GM10266 (cell line): ENCODE measurements around the gene DPP6.
"Not testable (repeated sequence)": the region's sequence is repeated elsewhere in the genome, so short reads cannot be mapped to it uniquely, and the experiment has no call there.

Experiments used
- DNase-seq: peaks from one replicate; pipeline ENCODE4 v3.0.0; 2012; ENCODE audit errors: extremely low spot score
- TF ChIP-seq, protein P1 (sequence below): IDR thresholded peaks from 2 replicates; pipeline ENCODE4 v1.5.1; 2012; ENCODE audit warnings: mild to moderate bottlenecking, low read depth; ENCODE audit not compliant: control insufficient read depth, insufficient read depth; ENCODE audit errors: missing control alignments

Gene DPP6

DNA sequence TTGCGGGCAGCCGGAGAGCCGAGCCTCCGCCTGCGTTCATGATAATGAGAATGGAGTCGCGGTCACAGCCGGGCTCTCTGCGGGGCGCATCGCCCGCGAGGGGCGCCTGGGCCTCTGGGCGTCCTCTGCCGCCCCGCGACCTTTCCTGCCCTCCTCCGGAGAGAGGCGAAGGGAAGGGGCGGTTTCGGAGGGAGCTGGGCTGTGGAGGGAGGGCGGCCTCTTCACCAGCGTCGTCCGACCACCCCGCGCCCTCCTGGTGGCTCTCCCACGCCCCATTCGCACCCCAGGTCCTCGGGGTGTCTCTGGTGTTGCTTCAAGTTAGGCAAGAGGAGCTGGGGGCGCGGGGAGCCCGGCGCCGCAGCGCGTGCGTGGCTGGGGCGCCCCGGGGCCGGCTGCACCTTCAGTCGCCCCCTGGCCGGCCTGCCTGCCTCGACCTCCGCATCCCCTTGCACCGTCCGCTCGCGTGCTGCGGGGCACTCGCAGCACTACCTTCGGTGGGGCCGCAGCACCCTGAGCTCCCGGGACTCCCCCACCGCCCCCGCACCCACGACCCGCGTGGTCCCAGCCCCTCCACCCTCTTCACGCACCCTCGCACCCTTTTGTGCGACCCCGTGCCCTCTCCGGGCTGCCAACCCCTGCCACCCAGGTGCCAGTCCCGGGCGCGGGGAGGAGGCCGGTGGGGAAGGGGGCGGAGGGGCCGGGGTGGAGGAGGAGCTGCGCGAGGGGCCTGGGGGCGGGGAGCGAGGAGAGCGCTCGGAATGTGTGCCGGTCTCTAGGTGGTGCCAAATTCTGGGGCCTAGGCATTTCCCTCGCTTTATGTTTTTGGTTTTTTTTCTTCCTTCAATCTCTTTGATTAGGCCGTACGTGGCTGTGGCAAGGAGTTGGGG, at the start of gene DPP6:
Gene DPP6, plus strand, starts transcription at position 756 of the 887 bp plus-strand sequence.
- DNase-seq, result not testable (repeated sequence)

DNA sequence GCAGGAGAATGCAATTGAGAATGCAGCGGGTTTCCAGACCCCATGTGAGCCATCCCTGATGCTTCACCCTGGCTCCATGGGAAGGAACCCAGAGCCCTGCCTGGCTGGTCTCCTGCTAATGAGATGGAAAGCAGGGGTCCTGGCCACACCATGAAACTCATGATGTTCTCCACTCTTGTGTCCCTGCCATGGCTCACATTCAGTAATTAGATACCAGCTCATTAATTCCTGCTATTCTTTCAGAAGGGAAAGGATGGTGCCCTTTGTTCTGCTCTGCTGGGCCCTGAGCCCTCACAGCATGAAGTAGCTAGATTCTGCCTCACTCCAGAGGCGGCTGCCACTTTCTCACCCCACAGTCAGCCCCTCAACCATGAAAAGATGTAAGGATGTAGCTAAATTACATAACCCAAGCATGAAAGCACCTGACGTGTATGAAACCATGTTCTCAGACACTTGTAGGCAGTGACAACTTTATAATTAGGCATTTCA, 42.7 kb upstream of the DPP6 start:
- not testable (repeated sequence) for DNase-seq

DNA sequence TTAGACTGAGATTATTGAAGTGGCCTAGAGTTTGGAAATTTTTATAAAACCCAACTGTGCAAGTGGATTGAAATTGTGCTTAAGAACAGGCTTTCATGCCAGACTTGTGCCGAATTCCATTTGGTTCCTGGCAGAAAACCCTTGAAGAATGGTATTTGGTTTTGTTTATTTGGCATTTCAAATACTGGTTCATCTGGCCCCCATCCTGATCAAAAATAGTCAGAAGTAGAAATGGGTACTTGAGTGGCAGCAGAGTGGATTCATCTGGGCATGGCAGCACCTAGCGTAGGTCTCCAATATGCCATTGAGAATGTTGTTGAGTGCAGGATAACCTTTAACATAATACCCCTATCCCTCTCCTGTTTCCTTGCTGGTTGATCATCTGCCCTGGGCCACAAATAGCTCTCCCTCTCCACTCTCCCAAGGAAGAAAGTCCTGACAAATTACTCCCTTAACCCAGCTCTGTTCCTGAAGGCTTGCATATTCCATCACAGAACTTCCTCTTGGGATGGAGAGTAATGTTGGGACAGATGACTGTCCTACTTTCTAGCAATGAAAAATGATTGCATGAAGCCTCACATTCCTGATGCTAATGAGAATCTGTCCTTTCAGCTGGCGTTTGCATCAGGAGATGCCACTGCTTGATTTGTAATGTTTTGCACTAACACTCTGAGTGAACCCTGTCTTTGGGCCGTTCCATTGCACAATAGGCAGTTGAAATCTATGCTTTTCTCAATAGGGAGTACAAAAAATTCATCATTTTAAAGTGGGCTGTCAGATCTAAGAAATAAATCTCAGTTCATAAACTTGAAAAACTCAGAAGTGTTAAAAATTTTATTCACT, 41.3 kb upstream of the DPP6 start:
- not testable (repeated sequence) for DNase-seq

DNA sequence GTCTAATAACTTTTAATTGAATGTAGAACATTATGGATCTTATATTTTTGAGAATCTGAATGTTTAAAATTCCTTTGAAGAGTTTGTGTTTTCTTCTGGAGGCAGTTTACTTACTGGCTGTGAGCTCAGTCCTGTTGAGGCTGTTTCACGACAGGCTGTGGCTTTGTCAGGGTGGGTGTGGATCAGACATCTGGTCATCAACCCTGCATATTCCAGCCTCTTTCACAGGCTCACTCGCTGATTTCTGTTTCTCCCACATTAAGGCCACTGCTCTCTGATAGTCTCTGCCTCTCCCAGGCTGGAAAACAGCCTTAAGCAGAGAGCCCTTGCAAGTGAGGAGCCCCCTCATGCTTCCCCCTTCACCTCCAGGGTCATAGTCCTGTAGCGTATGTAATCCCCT, 39.4 kb upstream of the DPP6 start:
- not testable (repeated sequence) for DNase-seq

DNA sequence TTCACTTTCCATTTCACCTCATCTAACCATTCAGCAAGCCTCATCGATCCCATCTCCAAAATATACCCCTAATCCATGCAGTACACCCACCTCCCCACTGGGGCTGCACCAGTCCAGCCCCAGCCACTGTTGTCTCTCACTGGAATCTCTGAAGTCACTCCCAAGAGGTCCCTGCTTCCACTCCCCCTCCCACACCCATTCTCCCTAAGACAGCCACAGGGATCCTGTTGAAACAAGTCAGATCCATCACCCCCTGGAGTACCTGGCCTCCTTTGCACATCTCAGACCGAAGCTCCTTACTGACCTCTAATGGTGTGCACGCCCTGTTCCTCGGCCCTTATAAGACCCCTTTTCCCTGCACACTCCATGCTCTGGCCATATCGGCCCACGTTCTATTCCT, 36.6 kb upstream of the DPP6 start:
- DNase-seq, result not testable (repeated sequence)

DNA sequence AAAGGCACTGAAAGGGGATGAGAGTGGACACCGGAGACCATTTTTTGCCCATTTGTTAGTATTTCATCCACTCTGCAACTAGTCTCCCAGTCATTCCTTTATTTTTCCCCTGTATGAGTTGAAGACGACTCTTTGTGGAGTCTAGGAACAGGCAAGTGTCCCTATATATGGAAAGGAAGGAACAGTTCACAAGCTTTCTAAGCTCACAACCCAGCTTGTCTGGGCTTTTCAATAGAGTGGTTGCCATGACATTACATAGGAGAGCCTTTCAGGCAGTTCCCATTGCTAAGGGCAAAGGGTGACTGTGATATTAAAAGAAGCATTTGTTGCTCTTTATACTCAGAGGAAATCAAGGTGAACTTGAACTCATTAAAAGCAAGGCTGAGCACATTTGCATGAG, 33.8 kb upstream of the DPP6 start:
- not testable (repeated sequence) for DNase-seq

DNA sequence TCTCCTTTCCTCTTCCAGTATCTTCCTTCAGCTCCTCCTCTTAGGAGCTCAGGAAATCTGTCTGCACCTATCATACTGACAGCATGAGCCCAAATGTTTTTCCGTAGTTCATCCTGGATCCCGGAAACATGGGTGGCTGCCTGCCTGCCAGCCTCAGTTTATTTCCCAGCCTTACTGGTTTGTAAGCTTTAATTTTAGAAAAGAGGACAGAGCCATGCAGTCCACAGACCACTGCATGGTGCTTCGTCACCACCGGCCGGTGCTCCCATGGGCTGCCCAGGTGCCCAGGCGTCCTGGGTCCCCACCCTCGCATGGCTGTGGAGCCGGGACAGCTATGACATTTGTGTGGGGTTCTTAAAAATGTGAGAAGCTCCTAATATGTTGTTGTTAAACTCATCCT, 24.4 kb upstream of the DPP6 start:
- DNase-seq, result not testable (repeated sequence)

DNA sequence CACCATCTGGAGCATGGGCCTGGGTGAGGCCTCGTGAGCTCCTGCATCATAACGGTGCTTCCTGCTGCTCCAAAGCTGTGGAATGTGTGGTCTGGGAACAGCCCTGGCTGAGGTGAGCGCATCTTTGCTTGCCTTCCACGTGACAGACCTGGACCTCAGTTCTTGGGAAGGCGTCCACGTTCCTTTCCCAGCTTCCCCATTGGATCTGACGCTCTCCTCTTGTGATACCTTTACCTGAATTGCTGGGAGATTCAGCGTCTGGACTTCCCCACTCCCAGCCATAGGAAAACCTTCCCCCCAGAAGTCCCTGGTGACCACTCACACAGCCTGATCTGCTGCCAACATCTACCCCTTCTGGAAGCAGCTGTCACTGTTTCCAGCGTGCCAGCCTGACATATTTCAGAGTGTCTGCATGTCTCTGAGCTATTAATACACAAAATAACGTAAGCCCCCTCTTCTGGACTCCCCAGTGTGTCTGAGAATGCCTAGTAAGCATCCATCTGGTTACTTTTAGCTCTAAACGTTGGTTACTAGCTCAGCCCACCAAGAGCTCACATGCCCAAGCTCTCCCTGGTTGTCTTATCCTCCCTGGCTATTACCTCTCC, 21.6 kb upstream of the DPP6 start:
- not testable (repeated sequence) for DNase-seq

DNA sequence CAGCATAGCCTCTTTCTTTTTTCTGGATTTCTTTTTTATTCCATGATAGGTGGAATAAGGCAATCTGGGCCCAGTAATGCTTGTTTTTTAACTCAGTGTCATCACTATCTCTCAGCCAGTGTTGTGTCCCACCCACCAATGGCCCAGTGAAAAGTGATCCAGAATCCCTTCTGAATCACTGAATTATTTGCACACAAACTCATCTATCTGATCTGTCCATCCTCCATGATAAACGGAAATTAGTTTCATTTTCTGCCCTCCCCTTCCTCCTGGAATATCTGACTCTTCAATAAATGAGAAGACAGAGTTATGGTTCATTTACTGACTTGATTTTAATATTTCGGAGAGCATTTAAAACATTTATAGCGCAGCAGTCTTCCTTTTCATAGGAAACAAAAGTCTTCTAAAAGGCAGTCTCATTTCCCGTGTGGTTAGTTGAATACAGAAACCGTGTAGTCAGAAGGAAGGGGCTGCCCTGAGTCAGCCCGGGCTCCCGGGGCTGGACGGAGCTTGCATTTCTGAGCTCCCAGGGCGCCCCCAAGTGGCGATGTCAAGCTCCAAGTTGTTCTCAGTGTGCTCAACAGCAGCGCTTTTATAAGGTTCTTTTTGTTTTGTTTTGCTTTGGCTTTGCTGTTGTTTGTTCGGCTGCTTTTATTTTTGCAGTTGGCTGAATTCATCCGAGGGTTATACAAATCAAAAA, 12.6 kb upstream of the DPP6 start:
- TF ChIP-seq, protein P1, sequence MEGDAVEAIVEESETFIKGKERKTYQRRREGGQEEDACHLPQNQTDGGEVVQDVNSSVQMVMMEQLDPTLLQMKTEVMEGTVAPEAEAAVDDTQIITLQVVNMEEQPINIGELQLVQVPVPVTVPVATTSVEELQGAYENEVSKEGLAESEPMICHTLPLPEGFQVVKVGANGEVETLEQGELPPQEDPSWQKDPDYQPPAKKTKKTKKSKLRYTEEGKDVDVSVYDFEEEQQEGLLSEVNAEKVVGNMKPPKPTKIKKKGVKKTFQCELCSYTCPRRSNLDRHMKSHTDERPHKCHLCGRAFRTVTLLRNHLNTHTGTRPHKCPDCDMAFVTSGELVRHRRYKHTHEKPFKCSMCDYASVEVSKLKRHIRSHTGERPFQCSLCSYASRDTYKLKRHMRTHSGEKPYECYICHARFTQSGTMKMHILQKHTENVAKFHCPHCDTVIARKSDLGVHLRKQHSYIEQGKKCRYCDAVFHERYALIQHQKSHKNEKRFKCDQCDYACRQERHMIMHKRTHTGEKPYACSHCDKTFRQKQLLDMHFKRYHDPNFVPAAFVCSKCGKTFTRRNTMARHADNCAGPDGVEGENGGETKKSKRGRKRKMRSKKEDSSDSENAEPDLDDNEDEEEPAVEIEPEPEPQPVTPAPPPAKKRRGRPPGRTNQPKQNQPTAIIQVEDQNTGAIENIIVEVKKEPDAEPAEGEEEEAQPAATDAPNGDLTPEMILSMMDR, result peak; percentile 22
- DNase-seq, result not testable (repeated sequence)

DNA sequence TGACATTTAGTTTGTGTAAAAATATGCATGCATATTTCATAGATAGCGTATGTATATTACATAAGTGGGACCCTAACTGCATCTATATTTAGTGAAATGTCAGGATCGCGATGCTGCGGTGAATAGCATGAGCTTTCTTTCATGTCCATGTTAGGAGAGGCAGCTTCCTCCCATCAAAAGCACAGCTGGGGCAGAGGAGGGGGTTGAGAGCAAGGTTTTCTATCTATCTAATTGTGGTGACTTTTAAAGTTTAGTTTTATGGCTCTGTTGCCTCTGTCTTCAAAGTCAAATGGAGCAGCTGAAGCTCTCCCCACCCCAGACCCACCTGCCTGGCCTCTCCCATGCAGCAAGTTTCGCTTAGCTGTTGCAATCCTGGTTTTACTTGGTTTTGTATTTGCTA, 1.8 kb upstream of the DPP6 start:
- not testable (repeated sequence) for DNase-seq

DNA sequence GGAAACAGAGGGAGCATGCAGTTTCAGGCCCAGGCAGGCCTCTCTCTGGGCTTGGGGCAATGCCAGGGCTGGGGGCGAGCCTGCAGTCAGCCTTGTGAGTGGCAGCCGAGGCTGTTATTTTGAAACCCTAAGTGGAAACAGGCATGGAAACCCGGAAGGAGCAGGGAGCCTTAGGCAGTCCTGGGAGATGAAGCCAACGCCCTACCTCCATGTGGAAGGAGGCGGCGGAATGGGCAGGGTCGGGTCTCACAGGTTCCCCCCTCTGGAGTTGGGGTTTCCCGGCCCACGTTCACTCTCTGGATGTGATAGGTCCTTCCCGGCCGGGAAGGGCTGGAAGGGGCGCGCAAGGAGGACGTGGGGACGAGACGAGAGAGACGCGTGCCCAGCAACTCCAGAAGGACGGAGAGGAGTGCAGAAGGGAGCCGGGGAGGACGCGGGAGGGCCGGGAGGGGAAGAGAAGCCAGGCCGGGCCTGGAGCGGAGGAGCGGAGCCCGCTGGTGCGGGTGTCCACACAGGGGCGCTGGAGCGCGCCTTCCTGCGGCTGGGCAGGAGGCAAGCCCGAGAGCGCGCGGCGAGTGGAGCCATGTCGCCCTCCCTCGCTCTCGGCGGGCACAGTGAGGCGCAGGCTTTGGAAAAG, 1.1 kb upstream of the DPP6 start:
- not testable (repeated sequence) for DNase-seq

DNA sequence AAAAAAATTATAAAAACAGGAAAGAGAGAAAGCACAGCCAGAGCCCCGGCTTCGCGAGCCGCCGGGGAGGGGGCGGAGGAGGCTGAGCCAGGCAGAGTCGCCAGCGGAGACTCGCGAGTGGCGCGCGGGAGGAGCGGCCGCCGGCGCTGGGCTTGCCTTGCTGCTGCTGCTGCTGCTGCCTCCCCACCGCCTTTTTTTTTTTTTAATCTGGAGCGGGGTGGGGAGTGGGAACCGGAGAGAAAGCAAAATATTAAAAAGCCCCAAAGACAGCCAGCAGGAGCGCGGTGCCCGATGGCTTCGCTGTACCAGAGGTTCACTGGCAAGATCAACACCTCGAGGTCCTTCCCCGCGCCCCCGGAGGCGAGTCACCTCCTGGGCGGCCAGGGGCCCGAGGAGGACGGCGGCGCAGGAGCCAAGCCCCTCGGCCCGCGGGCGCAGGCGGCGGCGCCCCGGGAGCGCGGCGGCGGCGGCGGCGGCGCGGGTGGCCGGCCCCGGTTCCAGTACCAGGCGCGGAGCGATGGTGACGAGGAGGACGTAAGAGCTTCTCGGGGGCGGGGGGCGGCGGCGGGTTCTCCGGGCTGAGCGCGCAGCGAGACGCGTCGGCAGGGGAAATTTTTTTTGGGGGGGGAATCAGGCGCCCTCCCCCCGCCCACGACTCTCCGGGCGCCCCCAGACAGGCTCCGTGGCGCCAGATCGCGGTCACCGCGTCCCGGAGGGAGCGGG, 493 bp downstream of the DPP6 start:
- DNase-seq, result not testable (repeated sequence)

DNA sequence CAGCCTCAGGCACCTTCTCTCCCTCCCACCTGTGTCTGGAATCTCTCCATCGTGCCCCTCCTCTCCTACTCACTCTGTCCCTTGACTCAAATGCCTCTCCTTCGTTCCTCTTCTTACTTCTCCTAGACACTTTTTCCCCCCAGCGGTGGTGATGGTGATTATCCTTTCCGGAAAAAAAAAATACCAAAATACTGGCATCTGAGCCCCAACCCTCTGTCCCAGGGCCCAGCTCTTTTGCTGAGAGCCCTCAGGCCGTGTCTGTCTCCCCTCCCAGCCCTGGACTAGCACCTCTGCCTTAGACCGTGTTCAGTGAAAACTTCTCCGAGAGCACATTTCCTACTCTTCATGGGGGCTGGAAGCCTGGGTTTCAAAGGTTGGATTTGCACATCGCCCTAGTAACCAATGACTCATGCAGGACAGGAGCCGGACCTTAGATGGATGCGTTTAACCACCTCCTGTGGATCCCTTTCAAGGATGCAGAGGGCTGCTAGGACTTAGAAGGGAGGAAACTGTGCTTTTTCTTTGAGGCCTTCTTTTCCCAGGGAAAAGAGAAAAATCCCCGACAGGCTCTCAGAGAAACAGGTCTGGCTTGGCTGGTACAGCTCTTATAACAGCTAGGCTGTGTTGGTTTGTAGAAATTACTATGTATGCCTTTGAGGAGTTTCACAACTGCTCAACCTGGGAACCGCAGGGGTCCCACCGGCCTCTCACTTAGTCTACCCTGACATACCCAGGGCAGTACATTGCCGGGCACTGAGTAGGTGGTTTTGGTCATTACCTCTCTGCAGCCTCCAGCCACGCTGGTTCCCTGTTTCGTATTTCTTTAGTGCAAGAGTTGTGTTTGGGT, 1.5 kb downstream of the DPP6 start:
- DNase-seq, result not testable (repeated sequence)

DNA sequence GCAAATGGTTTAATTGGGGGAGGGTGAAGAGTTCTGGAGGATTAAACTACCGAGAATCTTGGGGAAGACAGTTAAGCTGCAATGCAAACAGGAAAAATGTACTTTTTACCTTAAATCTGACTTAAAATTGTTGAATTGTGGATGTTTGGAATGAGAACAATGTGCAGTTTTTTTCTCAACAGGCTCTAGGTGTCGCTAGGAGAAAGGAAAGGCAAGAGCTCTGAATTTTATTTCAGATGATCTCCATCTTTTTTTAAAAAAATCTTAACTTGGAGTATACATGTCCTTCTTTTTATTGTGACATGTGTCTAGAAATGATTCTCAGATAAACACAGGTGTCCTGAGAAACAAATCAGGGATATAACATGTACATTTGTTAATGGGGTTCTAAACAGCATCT, 2.5 kb downstream of the DPP6 start:
- not testable (repeated sequence) for DNase-seq

DNA sequence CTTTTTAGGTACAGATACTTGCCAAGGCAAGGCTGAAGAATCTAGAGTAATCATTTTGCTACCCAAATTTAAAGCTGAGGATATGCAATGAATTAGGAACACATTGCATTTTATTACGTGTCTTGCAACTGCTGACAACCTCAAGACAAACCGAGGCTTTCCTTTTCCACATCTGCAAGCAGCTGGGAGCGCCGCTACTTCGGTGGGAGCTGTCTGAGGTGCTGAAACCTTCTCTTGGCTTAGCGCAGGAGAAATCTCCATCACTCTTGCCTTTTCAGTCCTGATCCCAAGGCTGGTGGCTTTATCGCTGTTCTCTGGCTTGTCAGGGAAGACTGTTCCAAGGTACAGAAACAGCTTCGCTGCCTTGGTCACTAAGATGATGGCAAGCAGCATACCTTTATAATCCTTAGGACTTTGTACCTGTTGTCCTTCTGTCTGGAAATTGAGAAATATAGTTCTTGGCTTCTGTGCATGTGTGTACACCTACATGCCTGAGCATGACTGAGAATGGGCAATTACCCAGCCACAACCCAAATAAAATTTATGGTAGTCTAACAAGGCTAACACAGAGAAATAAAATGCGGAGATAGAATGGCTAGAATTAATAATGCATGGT, 3.4 kb downstream of the DPP6 start:
- DNase-seq, result not testable (repeated sequence)

DNA sequence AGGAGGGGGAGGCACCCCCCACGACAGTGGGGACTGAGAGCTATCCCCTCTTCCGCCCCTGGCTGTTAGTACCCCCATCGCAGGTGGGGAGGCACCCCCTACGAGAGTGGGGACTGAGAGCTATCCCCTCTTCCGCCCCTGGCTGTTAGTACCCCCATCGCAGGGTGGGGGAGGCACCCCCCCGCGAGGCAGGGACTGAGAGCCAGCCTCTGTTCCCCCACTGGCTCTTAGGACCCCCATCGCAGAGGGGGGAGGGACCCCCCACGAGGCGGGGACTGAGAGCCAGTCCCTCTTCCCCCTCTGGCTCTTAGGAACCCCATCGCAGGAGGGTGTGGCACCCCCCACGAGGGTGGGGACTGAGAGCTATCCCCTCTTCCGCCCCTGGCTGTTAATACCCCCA, 6.6 kb downstream of the DPP6 start:
- not testable (repeated sequence) for DNase-seq

DNA sequence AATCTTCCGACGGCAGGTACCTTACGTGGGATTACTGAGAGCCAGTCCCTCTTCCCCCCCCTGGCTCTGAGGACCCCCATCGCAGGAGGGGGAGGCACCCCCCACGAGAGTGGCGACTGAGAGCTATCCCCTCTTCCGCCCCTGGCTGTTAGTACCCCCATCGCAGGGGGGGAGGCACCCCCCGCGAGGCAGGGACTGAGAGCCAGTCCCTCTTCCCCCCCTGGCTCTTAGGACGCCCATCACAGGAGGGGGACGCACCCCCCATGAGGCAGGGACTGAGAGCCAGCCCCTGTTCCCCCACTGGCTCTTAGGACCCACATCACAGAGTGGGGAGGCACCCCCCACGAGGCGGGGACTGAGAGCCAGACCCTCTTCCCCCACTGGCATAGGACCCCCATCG, 8.4 kb downstream of the DPP6 start:
- DNase-seq, result not testable (repeated sequence)
